Right cardiac atrium (tissue), 5 donors: ENCODE measurements around the gene BCOR. TPM values are rescaled to one million over a fixed set of nuclear protein-coding genes. Genes with fewer than 3 reads are reported as not detected.

Experiments used
- ATAC-seq, 2 donors: fragments of 200-7000 bp; cut with Tn5 transposase; one replicate each; pipeline versions ENCODE4 v1.8.0 to v1.9.1; 2020; ENCODE audit warnings: moderate library complexity in 2 of 2, mild to moderate bottlenecking in 1 of 2
- DNase-seq, 3 donors: peaks; one replicate each; pipeline ENCODE4 v3.0.0-alpha.2; 2020
- H3K27ac ChIP-seq: one replicate; pipeline ENCODE4 v1.5.1; 2013; ENCODE audit warnings: mild to moderate bottlenecking, low read length, control low read depth, moderate library complexity
- H3K27me3 ChIP-seq: one replicate; pipeline ENCODE4 v1.6.1; 2013; ENCODE audit not compliant: control insufficient read depth, insufficient read depth
- H3K4me1 ChIP-seq: one replicate; pipeline ENCODE4 v1.6.1; 2013; ENCODE audit warnings: low read length; ENCODE audit not compliant: control insufficient read depth, insufficient read depth
- H3K4me3 ChIP-seq: one replicate; pipeline ENCODE4 v1.5.1; 2013; ENCODE audit warnings: low read length, control low read depth
- H3K9me3 ChIP-seq: one replicate; pipeline ENCODE4 v1.6.1; 2013; ENCODE audit warnings: low read length; ENCODE audit not compliant: control insufficient read depth
- WGBS: extraction: QIAGEN DNeasy Blood & Tissue Kit; methylation state at CpG from one replicate; pipeline ENCODE4 v1.1.7; 2013; 5-methylcytosine and 5-hydroxymethylcytosine counted together
- intact Hi-C, 4 donors: fragments of 100-400 bp; cut with DNase I; formaldehyde crosslinking; loops; one replicate each; pipeline versions ENCODE4 v1.11.0 to v1.14.0; 2022 to 2023
- polyA plus RNA-seq: library from polyadenylated mRNA; stranded (reverse); fragments of 200-250 nt; gene quantifications from one replicate; pipeline ENCODE4 v1.2.3, GENCODE V29; 2013
- total RNA-seq, 4 donors: library from RNA; stranded (reverse); fragmentation: NEBNext Ultra II Directional; extraction: Animal tissue kit (Norgen Biotek cat#: 25700); gene quantifications; one replicate each; pipeline ENCODE4 v1.2.1, GENCODE V29; 2021
- donor health status: healthy with polysubstance abuse.
- donor health status: DM: no; HTN: yes; CAD: no.
- donor health status: DM: no; HTN: no; CAD: no.
- donor health status: DM: no; HTN: yes; CAD: no; lungs with severe emphysema.
- donor health status: DM: yes; HTN: yes; CAD: no.

BCOR gene
- total and polyA plus RNA-seq, 5 donors, result 11.1 to 30.1 (median 18.3) TPM

GRCh38 chrX:40096395-40097091 is 1.2 kb downstream of the BCOR start:
- peak overlapping the region; percentile 97 for H3K4me3 ChIP-seq
- H3K4me1 ChIP-seq, result no peaks in the 10 kb centered on the region
- no peaks in the 10 kb centered on the region for H3K27me3 ChIP-seq
- under 1% methylated on average over 66 of the region's 66 CpGs for WGBS
- H3K9me3 ChIP-seq, result no peaks in the 10 kb centered on the region
- intact Hi-C loops, result loop anchor here in 2 of 4 donors (5.0 to 10.0 kb wide), 5 partner anchors 56 to 362 kb away; no protein-coding TSS in a partner anchor
- DNase-seq (peak; percentile 45 to 80 (median 78)), ATAC-seq (peak; percentile 18 to 31)
- H3K27ac ChIP-seq, result peak overlapping the region; percentile 90

DNA sequence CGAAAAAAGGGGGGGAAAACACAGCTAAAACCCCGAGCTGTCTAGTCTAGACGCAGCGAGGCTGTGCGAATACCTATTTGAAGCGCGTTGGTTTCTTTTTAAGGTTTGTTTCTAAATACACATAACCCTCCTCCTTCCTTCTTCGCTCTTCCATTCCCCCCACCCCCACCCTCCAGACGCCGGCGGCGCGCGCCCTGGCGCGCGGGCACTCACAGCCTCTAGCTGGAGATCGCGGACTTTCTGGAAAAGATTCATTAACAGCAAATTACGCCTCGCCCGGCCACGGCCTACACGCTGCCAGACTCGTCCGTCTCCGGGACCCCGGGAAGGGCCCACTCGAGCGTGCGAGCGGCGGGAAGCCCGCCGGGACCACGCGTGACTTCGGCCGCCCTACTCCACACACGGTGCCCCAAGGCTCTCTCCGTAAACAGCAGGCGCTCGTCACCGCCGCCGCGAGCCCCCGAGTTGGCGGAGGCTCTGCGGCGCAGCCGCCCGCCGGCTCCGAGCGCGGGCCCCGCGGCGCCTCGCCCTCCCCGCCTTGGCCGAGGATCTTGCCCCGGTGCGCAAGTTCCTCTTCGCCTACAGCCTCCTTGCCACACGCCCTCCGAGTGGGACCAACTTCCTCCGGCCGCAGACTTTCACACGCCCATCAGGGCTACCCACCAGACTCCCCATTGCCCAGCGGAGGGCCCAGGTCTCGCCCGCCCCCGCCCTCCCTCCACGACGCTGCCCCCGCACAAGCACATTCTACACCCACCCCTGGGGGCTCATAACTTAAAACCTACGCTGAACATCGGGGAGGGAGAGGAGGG is 2.0 kb downstream of the BCOR start:
- intact Hi-C loops, result loop anchor here in 2 of 4 donors (5.0 to 10.0 kb wide), 5 partner anchors 57 to 361 kb away; no protein-coding TSS in a partner anchor
- peak overlapping the region; percentile 97 for H3K4me3 ChIP-seq
- peak; percentile 36 to 73 (median 65) for DNase-seq
- no peaks in the 10 kb centered on the region for H3K27me3 ChIP-seq
- under 1% methylated on average over 80 of the region's 80 CpGs for WGBS
- no peak for ATAC-seq
- no peaks in the 10 kb centered on the region for H3K9me3 ChIP-seq
- peak overlapping the region; percentile 72 for H3K27ac ChIP-seq
- H3K4me1 ChIP-seq, result no peaks in the 10 kb centered on the region

DNA sequence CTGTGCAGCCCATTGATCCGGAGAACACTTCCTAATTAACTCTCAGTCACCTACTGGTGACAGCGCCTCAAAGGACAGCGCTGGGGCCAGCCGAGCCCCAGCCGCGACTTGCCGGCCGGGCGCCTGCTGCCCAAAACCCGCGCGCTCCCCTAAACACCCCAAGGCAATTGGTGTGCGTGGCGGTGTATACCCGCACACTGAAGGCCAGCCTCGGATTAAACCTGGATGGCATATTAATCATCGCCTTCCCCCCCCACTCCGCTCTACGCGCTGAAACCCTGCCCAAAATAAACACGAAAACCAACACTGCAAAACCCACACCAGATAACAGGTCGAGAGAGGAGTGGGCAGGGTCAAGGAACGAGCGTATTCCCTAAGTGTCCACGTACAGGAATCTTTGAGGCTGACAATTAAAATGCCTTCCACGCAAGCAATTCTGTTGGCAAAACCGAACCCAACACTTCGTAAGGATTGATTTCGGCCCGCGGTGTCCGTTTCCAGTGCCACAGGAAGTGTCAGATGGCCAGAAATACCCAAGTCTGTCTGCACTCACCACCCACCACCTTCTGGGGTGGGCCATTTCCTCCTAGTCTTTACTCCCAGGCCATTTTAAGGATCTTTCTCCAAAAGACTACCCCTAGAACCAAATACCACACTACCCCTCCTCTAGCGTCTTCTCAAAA is 2.7 kb downstream of the BCOR start:
- DNase-seq (peak in 1 of 3 donors; percentile 7), ATAC-seq (no peak)
- no peaks in the 10 kb centered on the region for H3K27me3 ChIP-seq
- H3K4me3 ChIP-seq, result peak overlapping the region; percentile 97
- H3K9me3 ChIP-seq, result no peaks in the 10 kb centered on the region
- intact Hi-C loops, result loop anchor here in 2 of 4 donors (5.0 to 10.0 kb wide), 5 partner anchors 57 to 360 kb away; no protein-coding TSS in a partner anchor
- H3K27ac ChIP-seq, result peak overlapping the region; percentile 3
- no peaks in the 10 kb centered on the region for H3K4me1 ChIP-seq
- WGBS, result under 1% methylated on average over 33 of the region's 33 CpGs

DNA sequence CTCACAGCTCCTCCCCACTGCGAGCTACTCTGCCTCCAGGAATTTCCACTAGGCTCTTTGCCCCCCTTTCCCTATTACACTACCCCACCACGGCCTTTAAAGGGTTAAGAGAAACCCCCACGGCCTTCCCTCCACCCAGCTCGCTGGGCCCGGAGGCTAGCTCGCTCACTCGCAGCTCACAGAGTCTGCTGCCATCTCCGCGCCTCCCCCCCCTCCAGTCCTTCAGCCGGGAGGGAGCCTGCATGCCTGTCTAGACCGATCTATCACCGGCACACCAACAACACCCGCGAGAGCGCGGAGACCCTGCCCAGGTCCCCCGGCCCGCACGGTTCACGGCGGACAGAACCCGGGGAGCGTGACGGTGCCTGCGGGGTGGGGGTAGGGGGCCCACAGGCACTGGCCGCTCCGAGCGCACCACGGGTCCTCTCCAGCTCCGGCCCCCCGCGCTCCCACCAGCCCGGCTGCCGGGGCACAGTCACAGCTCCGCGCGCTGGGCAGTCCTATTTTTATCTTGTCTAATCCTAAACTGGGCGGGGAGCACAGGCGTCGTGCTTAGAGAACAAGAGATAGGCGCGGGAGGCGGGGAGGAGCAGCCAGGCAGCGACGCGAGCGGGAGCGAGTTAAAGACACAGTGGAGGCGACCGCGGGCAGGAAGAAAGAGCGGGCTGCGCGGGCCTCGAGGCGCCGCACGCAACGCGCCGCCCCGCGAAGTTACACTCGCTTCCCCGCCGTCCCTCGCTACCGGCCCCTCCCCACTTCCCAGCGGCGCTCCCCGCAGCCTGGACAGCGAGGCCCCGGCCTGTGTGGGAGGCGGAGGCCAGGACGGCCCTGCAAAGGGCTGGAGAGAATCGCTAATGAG is 3.5 kb downstream of the BCOR start:
- H3K4me3 ChIP-seq, result peak overlapping the region; percentile 97
- intact Hi-C loops, result loop anchor here in 2 of 4 donors (10.0 kb wide), 4 partner anchors 61 to 359 kb away; no protein-coding TSS in a partner anchor
- no peaks in the 10 kb centered on the region for H3K27me3 ChIP-seq
- H3K4me1 ChIP-seq, result no peaks in the 10 kb centered on the region
- H3K27ac ChIP-seq, result peak overlapping the region; percentile 16
- WGBS, result 1% methylated on average over 76 of the region's 76 CpGs
- no peaks in the 10 kb centered on the region for H3K9me3 ChIP-seq
- DNase-seq, result peak; percentile 63 to 87 (median 83)
- ATAC-seq, result peak; percentile 47 to 60

DNA sequence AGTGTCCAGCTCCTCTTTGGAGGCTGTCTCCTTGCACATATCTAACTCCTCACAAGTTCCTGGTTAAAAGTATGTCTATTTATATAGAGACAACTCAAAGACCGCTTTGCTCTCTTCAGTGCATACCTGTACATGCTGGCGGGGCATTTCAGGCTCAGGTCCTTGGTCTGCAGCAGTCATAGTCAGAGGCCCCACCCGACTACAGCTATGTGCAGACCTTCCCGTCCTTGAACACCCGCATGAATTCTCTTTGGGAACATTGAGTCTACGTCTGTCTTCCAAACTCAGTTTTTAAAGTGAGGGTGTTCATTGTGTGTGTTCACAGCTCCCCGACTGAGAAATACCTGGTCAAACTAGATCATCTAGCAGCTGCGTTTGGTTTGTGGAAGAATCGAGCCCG is 4.2 kb downstream of the BCOR start:
- H3K4me3 ChIP-seq, result peak overlapping the region; percentile 97
- H3K27ac ChIP-seq, result no peak overlapping the region
- 55% methylated on average over 10 of the region's 10 CpGs for WGBS
- H3K4me1 ChIP-seq, result no peaks in the 10 kb centered on the region
- peak in 1 of 3 donors; percentile 7 for DNase-seq
- no peak for ATAC-seq
- intact Hi-C loops, result loop anchor here in 2 of 4 donors (10.0 kb wide), 4 partner anchors 61 to 359 kb away; no protein-coding TSS in a partner anchor
- H3K27me3 ChIP-seq, result no peaks in the 10 kb centered on the region
- no peaks in the 10 kb centered on the region for H3K9me3 ChIP-seq

DNA sequence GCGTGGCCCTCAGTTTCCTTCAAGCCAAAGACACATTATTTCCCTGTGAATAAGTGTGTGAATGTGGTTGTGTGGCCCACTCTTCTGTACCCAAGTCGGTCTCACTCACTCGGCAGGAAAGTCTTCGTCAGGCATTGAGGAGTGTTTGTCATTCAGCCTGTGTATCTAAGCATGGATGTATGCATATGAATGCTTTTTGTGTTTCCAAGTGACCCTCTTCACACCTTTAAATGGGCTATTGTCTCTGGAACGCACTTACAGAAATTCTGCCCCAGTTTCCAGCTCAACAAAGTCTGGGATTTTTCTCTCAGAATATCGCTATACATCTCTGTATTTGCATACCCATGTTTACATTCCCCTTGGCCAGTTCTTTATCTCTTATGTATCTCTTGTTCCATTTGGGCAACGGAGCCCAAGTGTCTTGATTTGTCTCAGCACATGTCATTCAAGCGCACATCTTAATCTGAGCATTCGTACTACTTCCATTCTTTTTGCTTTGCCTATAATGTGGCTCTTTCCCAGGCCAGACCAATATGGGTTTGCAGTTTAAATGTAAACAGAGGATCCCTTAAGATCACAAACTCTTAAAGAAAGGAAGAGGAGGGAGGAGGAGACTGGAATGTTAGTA is 4.8 kb downstream of the BCOR start:
- ATAC-seq (no peak), DNase-seq (peak in 1 of 3 donors; percentile 0)
- Histone ChIP-seq H3K27ac (no peak overlapping the region), H3K27me3 (no peaks in the 10 kb centered on the region), H3K9me3 (no peaks in the 10 kb centered on the region), H3K4me3 (no peak overlapping the region), H3K4me1 (peaks cover 2% of the 10 kb centered on the region)
- WGBS, result 86% methylated on average over 9 of the region's 9 CpGs
- intact Hi-C loops, result loop anchor here in 2 of 4 donors (10.0 kb wide), 4 partner anchors 62 to 358 kb away; no protein-coding TSS in a partner anchor

DNA sequence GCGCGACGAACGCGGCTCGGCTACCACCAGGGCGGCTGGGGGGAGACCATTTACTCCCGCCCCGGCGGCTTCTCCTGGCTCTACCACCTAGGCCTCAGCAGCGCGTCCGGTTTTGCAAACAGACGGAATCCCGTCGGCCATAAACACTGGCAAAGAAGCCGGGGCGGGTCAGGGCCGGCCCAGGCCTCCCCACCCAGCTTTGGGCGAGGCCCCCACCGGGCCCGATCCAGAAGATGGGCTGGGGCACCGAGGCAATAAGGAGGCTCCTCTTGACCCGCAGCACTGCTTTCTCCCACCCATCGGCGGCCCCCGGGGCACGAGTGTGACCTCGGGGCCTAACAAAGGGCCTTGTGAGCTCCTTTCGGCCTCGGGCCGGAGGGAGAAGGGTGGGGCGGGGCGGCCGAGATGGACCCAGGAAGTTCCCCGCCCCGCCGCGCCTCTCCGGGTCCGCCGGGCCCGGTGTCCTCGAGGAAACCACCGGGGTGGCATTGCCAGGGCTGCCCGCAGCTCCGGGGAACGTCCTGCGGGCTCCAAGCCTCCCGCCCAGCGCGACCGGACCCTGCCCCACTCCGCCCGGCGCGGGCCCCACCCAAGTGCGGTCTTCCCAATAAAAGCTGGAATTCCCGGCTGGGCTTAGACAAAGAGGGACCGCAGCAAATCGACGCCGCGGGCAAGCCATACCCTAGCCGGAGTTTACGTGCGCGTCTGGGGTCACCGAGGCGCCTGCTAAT is 5.9 kb downstream of the BCOR start:
- peak in 1 of 3 donors; percentile 10 for DNase-seq
- ATAC-seq, result no peak
- Histone ChIP-seq H3K4me1 (peaks cover 2% of the 10 kb centered on the region), H3K4me3 (no peak overlapping the region), H3K9me3 (no peaks in the 10 kb centered on the region), H3K27ac (no peak overlapping the region), H3K27me3 (no peaks in the 10 kb centered on the region)
- intact Hi-C loops, result loop anchor here in 2 of 4 donors (10.0 kb wide), 4 partner anchors 63 to 357 kb away; no protein-coding TSS in a partner anchor
- WGBS, result 80% methylated on average over 70 of the region's 70 CpGs

DNA sequence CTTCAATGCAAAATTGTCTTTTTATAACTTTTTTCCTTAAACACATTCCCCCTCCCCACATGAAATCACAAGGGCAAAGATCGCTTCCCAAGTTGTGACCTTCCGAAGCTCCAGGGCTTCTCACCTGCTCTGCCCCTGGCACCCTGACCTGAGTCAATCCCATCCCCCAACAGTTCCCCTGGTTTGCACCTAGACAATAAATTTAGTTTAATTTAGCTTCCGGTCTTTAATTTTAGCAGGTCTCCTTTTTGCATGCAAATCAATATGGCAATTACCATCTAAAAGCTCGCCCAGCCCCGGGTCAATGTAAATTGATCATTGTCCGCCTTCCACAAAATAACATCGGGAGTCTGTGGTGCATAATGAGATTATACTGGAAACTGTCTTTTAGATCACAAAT is 6.8 kb downstream of the BCOR start:
- peaks cover 3% of the 10 kb centered on the region for H3K4me1 ChIP-seq

More for the DNA sequence above, 6.8 kb downstream of the BCOR start:
- Histone ChIP-seq H3K4me3 (peak overlapping the region; percentile 50), H3K27me3 (no peaks in the 10 kb centered on the region), H3K9me3 (no peaks in the 10 kb centered on the region), H3K27ac (no peak overlapping the region)
- ATAC-seq (no peak), DNase-seq (no peak)
- 87% methylated on average over 7 of the region's 7 CpGs for WGBS
- intact Hi-C loops, result loop anchor here in 2 of 4 donors (10.0 kb wide), 4 partner anchors 64 to 356 kb away; no protein-coding TSS in a partner anchor
